Stomach (tissue), 4 donors: ENCODE measurements around the gene CDCP2.

Experiments used
- EP300 ChIP-seq: sonication (generic); formaldehyde crosslinking; IDR thresholded peaks from one replicate; pipeline ENCODE4 v1.6.1; 2017; ENCODE audit warnings: antibody characterized with exemption
- POLR2A ChIP-seq, 4 donors: fragments of 450-650 bp; IDR thresholded peaks; one replicate each; pipeline ENCODE4 v1.6.1; 2016; ENCODE audit warnings: antibody characterized with exemption in 4 of 4, control low read depth in 2 of 4, mild to moderate bottlenecking in 1 of 4, moderate library complexity in 1 of 4
- POLR2AphosphoS5 ChIP-seq, 3 donors: sonication (generic); formaldehyde crosslinking; IDR thresholded peaks; one replicate each; pipeline ENCODE4 v1.6.1; 2016; ENCODE audit warnings: antibody characterized with exemption in 3 of 3
- TF ChIP-seq, protein P1 (sequence below), 7 experiments: fragments of 450-650 bp in 4 of 7; fragments of 200-600 bp in 3 of 7; sonication (generic) in 3 of 7; IDR thresholded peaks; one replicate each; pipeline ENCODE4 v1.5.1; 2016 to 2019; ENCODE audit warnings: antibody characterized with exemption in 7 of 7, control low read depth in 2 of 7, mild to moderate bottlenecking in 1 of 7

DNA sequence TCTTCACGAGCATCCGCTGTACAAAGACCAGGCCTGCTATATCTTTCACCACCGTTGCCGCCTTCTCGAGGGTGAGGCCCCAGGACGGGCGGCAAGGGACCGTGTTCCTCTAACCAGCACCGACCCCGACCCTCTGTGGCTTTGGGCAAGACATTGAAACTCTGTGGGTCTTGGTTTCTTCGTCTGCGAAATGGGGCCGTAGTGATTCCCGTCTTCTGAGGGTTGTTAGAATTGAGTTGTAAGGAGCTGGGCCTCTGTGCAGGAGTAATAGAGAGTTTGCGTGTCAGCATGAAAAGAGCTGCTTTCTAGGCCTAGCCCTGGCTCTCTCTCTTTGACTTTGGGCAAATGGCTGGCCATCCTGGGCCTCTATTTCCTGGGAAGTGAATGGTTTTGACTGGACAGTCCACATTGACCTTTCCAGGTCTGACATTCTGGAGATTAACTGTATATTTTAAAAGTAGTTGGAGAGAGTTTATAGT, 47.8 kb upstream of the CDCP2 start:
- TF ChIP-seq, protein P1, sequence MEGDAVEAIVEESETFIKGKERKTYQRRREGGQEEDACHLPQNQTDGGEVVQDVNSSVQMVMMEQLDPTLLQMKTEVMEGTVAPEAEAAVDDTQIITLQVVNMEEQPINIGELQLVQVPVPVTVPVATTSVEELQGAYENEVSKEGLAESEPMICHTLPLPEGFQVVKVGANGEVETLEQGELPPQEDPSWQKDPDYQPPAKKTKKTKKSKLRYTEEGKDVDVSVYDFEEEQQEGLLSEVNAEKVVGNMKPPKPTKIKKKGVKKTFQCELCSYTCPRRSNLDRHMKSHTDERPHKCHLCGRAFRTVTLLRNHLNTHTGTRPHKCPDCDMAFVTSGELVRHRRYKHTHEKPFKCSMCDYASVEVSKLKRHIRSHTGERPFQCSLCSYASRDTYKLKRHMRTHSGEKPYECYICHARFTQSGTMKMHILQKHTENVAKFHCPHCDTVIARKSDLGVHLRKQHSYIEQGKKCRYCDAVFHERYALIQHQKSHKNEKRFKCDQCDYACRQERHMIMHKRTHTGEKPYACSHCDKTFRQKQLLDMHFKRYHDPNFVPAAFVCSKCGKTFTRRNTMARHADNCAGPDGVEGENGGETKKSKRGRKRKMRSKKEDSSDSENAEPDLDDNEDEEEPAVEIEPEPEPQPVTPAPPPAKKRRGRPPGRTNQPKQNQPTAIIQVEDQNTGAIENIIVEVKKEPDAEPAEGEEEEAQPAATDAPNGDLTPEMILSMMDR (IDR thresholded peaks at IDR 0.05) = no peak
- no peak for TF ChIP-seq POLR2AphosphoS5 (IDR thresholded peaks at IDR 0.05)
- no peak for TF ChIP-seq EP300
- no peak for TF ChIP-seq POLR2A (IDR thresholded peaks at IDR 0.05)
